Hepatocyte (in vitro differentiated cells): ENCODE data around the gene XRRA1. TPM values are rescaled to one million over a fixed set of nuclear protein-coding genes. Genes with fewer than 3 reads are reported as not detected.

Experiments
- DNase-seq: peaks from one replicate; pipeline ENCODE4 v3.0.0-alpha.2; 2016; ENCODE audit warnings: low spot score
- H2AFZ ChIP-seq: fragments of 200-600 bp; sonication (generic); 2 replicates; pipeline ENCODE4 v1.6.0; 2016; ENCODE audit warnings: antibody characterized with exemption, mild to moderate bottlenecking
- H3K27ac ChIP-seq: fragments of 200-600 bp; sonication (generic); 2 replicates; pipeline ENCODE4 v1.5.1; 2016; ENCODE audit warnings: mild to moderate bottlenecking
- H3K27me3 ChIP-seq: fragments of 200-600 bp; sonication (generic); 2 replicates; pipeline ENCODE4 v1.6.1; 2016
- H3K36me3 ChIP-seq: fragments of 200-600 bp; sonication (generic); replicated peaks from 2 replicates; pipeline ENCODE4 v1.5.1; 2016; ENCODE audit warnings: low read depth; ENCODE audit not compliant: insufficient read depth
- H3K4me1 ChIP-seq: fragments of 200-600 bp; sonication (generic); 2 replicates; pipeline ENCODE4 v1.5.1; 2016; ENCODE audit warnings: mild to moderate bottlenecking, moderate library complexity; ENCODE audit not compliant: insufficient read depth
- H3K4me2 ChIP-seq: fragments of 200-600 bp; sonication (generic); 2 replicates; pipeline ENCODE4 v1.6.0; 2016
- H3K4me3 ChIP-seq: fragments of 200-600 bp; sonication (generic); 2 replicates; pipeline ENCODE4 v1.5.1; 2016; ENCODE audit warnings: mild to moderate bottlenecking
- H3K79me2 ChIP-seq: fragments of 200-600 bp; sonication (generic); 2 replicates; pipeline ENCODE4 v1.6.0; 2017; ENCODE audit warnings: mild to moderate bottlenecking
- H3K9me2 ChIP-seq: fragments of 200-600 bp; sonication (generic); replicated peaks from 2 replicates; pipeline ENCODE4 v1.6.0; 2017; ENCODE audit warnings: mild to moderate bottlenecking; ENCODE audit not compliant: insufficient read depth
- H3K9me3 ChIP-seq: fragments of 200-600 bp; sonication (generic); 2 replicates; pipeline ENCODE4 v1.5.1; 2016; ENCODE audit warnings: low read depth, mild to moderate bottlenecking
- H4K20me1 ChIP-seq: fragments of 200-600 bp; sonication (generic); 2 replicates; pipeline ENCODE4 v1.6.0; 2016; ENCODE audit warnings: mild to moderate bottlenecking; ENCODE audit not compliant: insufficient read depth, poor library complexity, severe bottlenecking
- EZH2 ChIP-seq: fragments of 200-600 bp; sonication (generic); IDR thresholded peaks from 2 replicates; pipeline ENCODE4 v1.6.1; 2016; ENCODE audit warnings: antibody characterized with exemption, mild to moderate bottlenecking, borderline replicate concordance
- EZH2phosphoT487 ChIP-seq: fragments of 200-600 bp; sonication (generic); IDR thresholded peaks from one replicate; pipeline ENCODE4 v1.6.1; 2018; ENCODE audit warnings: antibody characterized with exemption, mild to moderate bottlenecking, low read depth, moderate library complexity; ENCODE audit not compliant: unreplicated experiment, severe bottlenecking
- WGBS: methylation state at CpG from one replicate; pipeline ENCODE4 v1.1.6; 2016; ENCODE audit warnings: low lambda C conversion rate; ENCODE audit errors: missing lambda C conversion rate; 5-methylcytosine and 5-hydroxymethylcytosine counted together
- polyA plus RNA-seq: library from polyadenylated mRNA; unstranded; fragments of >200 nt; fragmentation: Nextera tagmentation; extraction: Ambion mirVana; gene quantifications from 2 replicates; pipeline ENCODE4 v1.2.1, GENCODE V29; 2016
- total RNA-seq: library from RNA; depleted of rRNA; stranded (reverse); fragments of >200 nt; gene quantifications from 2 replicates; pipeline ENCODE4 v1.2.3, GENCODE V29; 2014
- TF ChIP-seq, protein P1 (sequence below): fragments of 200-600 bp; sonication (generic); IDR thresholded peaks from 2 replicates; pipeline ENCODE4 v1.5.1; 2016; ENCODE audit warnings: antibody characterized with exemption, mild to moderate bottlenecking; ENCODE audit not compliant: poor library complexity

Gene XRRA1
- total and polyA plus RNA-seq, 2 experiments from 2014 or later, result 4.9 to 7.3 TPM

DNA sequence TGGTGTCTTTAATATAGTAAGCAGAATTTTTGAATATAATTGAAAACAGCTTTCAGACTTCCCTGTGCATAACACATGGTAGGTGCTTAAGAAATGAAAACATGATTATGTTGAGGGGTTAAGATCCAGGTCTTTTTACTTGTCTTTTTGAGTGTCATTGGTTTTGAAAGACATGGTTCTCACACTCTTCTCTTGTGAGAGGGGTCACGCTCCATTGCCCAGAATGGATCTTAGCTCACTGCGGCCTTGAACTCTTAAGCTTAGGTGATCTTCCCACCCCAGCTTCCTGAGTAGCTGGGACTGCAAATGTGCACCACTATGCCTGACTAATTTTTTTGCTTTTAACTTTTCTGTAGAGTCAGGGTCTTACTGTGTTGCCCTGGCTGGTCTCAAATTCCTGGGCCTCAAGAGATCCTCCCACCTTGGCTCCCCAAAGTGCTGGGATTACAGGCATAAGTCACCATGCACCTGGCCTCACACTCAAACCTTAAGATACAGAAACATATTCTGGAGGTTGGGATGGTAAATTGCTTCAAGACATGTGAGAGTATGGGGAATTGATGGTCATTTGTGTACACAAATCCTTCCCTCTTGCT, 1.6 kb upstream of the XRRA1 start:
- 91% methylated on average over 2 of the region's 2 CpGs for WGBS
- Histone ChIP-seq H3K4me2 (peak overlapping the region; percentile 90), H2AFZ (no peak overlapping the region), H3K36me3 (no peaks in the 10 kb centered on the region), H4K20me1 (peaks cover 23% of the 10 kb centered on the region), H3K79me2 (peaks cover 65% of the 10 kb centered on the region), H3K9me3 (no peaks in the 10 kb centered on the region), H3K4me1 (peaks cover 9% of the 10 kb centered on the region), H3K27ac (no peak overlapping the region), H3K27me3 (no peaks in the 10 kb centered on the region), H3K4me3 (peak overlapping the region; percentile 66), H3K9me2 (no peaks in the 10 kb centered on the region)
- no peak for DNase-seq
- no peak for TF ChIP-seq EZH2phosphoT487
- TF ChIP-seq, protein P1, sequence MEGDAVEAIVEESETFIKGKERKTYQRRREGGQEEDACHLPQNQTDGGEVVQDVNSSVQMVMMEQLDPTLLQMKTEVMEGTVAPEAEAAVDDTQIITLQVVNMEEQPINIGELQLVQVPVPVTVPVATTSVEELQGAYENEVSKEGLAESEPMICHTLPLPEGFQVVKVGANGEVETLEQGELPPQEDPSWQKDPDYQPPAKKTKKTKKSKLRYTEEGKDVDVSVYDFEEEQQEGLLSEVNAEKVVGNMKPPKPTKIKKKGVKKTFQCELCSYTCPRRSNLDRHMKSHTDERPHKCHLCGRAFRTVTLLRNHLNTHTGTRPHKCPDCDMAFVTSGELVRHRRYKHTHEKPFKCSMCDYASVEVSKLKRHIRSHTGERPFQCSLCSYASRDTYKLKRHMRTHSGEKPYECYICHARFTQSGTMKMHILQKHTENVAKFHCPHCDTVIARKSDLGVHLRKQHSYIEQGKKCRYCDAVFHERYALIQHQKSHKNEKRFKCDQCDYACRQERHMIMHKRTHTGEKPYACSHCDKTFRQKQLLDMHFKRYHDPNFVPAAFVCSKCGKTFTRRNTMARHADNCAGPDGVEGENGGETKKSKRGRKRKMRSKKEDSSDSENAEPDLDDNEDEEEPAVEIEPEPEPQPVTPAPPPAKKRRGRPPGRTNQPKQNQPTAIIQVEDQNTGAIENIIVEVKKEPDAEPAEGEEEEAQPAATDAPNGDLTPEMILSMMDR, result no peak

DNA sequence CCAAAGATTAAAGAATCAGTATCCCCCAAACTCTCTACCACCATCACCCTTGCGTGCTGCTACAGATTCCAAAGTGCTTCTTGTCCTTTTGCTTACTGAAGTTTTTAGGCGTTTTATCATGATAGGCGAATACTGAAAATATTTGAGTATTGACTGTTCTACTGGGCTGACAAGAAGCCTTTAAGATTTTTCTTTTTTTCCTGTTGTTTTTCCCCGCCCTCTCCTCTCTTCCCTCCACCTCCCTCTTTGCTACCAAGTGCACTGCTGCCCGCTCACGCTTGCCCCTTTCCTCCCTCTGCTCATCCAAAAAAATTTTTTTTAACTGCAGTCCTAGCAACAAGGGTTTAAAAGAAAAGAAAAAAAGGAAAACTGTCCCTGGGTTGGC, 854 bp upstream of the XRRA1 start:
- WGBS, result 4% methylated on average over 6 of the region's 6 CpGs
- Histone ChIP-seq H3K4me3 (peak overlapping the region; percentile 66), H3K36me3 (no peaks in the 10 kb centered on the region), H3K9me2 (no peaks in the 10 kb centered on the region), H3K4me1 (peaks cover 9% of the 10 kb centered on the region), H3K79me2 (peaks cover 57% of the 10 kb centered on the region), H2AFZ (peak overlapping the region; percentile 66), H3K9me3 (no peaks in the 10 kb centered on the region), H3K4me2 (peak overlapping the region; percentile 90), H3K27me3 (no peaks in the 10 kb centered on the region), H3K27ac (peak overlapping the region; percentile 70), H4K20me1 (peaks cover 16% of the 10 kb centered on the region)
- no peak for DNase-seq
- no peak for TF ChIP-seq EZH2
- TF ChIP-seq, protein P1, result no peak
- no peak for TF ChIP-seq EZH2phosphoT487

DNA sequence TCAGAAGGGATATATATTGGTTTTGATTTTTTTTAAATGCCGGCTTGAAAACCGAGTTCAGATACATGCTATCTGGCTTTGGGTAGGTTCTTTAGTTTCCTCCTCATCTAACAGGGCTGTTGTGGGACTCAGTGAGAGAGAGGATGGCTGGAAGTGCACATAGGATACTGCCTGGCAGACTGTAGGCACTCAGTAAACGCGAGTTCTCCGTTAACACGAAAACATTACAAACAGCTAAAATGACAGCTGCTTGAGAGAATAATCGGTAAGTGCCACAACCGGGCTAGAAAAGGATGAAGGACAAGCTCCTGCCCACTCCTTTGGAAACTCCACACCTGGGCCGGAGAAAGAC, 369 bp downstream of the XRRA1 start:
- peak; percentile 18 for DNase-seq
- Histone ChIP-seq H3K27ac (peak overlapping the region; percentile 37), H3K4me3 (peak overlapping the region; percentile 37), H4K20me1 (peaks cover 15% of the 10 kb centered on the region), H3K79me2 (peaks cover 45% of the 10 kb centered on the region), H3K27me3 (no peaks in the 10 kb centered on the region), H3K9me3 (no peaks in the 10 kb centered on the region), H3K36me3 (no peaks in the 10 kb centered on the region), H3K4me2 (peak overlapping the region; percentile 80), H2AFZ (peak overlapping the region; percentile 84), H3K4me1 (peaks cover 9% of the 10 kb centered on the region), H3K9me2 (no peaks in the 10 kb centered on the region)
- 6% methylated on average over 9 of the region's 9 CpGs for WGBS
- TF ChIP-seq EZH2phosphoT487, result no peak
- TF ChIP-seq, protein P1, result no peak
- TF ChIP-seq EZH2, result no peak
